Measurements from ENCODE around the gene CNIH4.
A peak's percentile ranks its signal among the peaks of the same experiment; 100 is the strongest.

GRCh38 chr1:224329842-224330753, 26.6 kb upstream of the CNIH4 start, which contains the start of gene NVL:
- peak in 1 of 2 donors; percentile 47 for TF ChIP-seq POLR2A (IDR thresholded peaks at IDR 0.05)
- no peak for TF ChIP-seq CTCF (IDR thresholded peaks at IDR 0.05)

All from thyroid gland (tissue), 4 donors.